DND-41 (cell line): ENCODE data around the gene SH2D3C.

Source experiments
- CTCF ChIP-seq: IDR thresholded peaks from 2 replicates; pipeline ENCODE4 v1.5.1; 2012; ENCODE audit warnings: borderline replicate concordance, low read length, moderate library complexity, mild to moderate bottlenecking; ENCODE audit not compliant: poor library complexity, severe bottlenecking; ENCODE audit errors: extremely low read depth
- EZH2 ChIP-seq: IDR thresholded peaks from 3 replicates; pipeline ENCODE4 v1.6.1; 2012; ENCODE audit warnings: borderline replicate concordance, low read depth, mild to moderate bottlenecking, moderate library complexity, low read length, inconsistent platforms; ENCODE audit not compliant: severe bottlenecking

GRCh38 chr9:127700594-127701255 is 77.7 kb downstream of the SH2D3C start:
- TF ChIP-seq CTCF, result no peak
- no peak for TF ChIP-seq EZH2
